Cardiac muscle cell (in vitro differentiated cells and primary cell): ENCODE data around the gene L3MBTL1. TPM values are rescaled to one million over a fixed set of nuclear protein-coding genes. Genes with fewer than 3 reads are reported as not detected.

Experiments used
- DNase-seq, 2 donors: peaks; one replicate each; pipeline versions ENCODE4 v3.0.0 to v3.0.0-alpha.2; 2010 to 2017; ENCODE audit warnings: low read depth in 1 of 2, low spot score in 1 of 2
- H3K27ac ChIP-seq: fragments of 200-600 bp; sonication (generic); 2 replicates; pipeline ENCODE4 v1.5.1; 2016
- H3K27me3 ChIP-seq: fragments of 200-600 bp; sonication (generic); 2 replicates; pipeline ENCODE4 v1.6.0; 2016; ENCODE audit warnings: control low read depth
- H3K36me3 ChIP-seq: fragments of 200-600 bp; sonication (generic); 2 replicates; pipeline ENCODE4 v1.5.1; 2016; ENCODE audit warnings: control low read depth
- H3K4me1 ChIP-seq: fragments of 200-600 bp; sonication (generic); 2 replicates; pipeline ENCODE4 v1.8.1; 2017; ENCODE audit warnings: low read depth, mild to moderate bottlenecking, mixed run types
- H3K4me3 ChIP-seq: fragments of 200-600 bp; sonication (generic); 2 replicates; pipeline ENCODE4 v1.5.1; 2016; ENCODE audit warnings: mild to moderate bottlenecking
- H3K9me3 ChIP-seq: fragments of 200-600 bp; sonication (generic); 2 replicates; pipeline ENCODE4 v1.5.1; 2017; ENCODE audit warnings: low read depth, mild to moderate bottlenecking, control low read depth
- CTCF ChIP-seq: IDR thresholded peaks from 2 replicates; pipeline ENCODE4 v1.5.1; 2012; ENCODE audit warnings: low read depth, mild to moderate bottlenecking, low read length
- polyA plus RNA-seq: library from polyadenylated mRNA; unstranded; fragments of >200 nt; fragmentation: Nextera tagmentation; extraction: Ambion mirVana; gene quantifications from 2 replicates; pipeline ENCODE4 v1.2.1, GENCODE V29; 2016
- total RNA-seq: library from RNA; depleted of rRNA; stranded (reverse); fragments of >200 nt; gene quantifications from 2 replicates; pipeline ENCODE4 v1.2.3, GENCODE V29; 2016

L3MBTL1 gene
- total and polyA plus RNA-seq, 2 experiments from 2014 or later = 17.8 to 115 TPM

DNA sequence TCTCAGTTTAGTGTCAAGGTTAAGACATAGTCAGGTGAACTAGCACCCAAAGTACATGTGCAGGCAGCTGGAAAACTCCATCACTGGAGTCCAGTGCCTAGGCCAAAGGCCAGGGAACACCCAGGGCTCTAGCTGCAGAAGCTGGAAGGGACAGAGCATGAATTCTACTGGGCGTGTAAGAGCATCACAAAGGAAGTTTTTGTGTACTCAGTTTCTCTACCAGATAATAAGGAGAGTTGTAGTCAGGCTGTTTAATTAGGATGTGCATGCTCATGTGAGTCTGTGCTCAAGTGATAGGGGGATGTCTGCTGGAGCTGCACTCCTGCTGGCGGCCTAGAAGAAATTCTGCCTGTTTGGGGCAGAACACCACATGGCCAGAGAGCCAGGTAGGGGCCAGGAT lies 8.1 kb downstream of the L3MBTL1 start:
- Histone ChIP-seq H3K27ac (no peak overlapping the region), H3K27me3 (no peaks in the 10 kb centered on the region), H3K36me3 (no peaks in the 10 kb centered on the region), H3K9me3 (no peaks in the 10 kb centered on the region), H3K4me1 (no peaks in the 10 kb centered on the region), H3K4me3 (peak overlapping the region; percentile 59)
- no peak for TF ChIP-seq CTCF
- DNase-seq = no peak

DNA sequence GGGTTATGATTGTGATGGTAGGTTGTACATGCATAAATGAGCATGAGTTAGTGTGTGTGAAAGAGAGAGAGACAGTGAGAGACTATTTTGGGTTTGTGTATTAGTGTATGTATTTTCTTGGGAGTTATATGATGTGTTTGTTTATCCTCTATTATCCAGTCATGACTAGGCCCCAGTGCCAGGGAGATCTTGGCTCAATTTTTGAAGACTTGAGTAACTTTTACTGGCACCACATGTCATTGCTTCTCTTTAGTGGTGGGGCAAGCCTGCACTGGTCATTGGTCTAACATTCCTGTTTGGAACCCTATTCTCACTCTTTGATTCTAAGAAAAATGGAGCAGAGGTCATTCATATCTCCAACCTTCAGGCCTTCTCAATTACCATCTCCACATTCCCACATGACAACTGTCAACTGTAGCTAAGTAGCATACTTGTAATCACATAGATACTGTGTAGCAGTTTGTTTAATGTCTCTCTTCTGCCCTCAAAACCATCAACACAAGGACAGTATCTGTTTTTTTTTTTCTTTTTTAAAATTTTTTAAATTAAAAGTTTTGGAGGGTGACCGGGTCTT lies 8.8 kb downstream of the L3MBTL1 start:
- no peaks in the 10 kb centered on the region for H3K9me3 ChIP-seq
- H3K27me3 ChIP-seq = no peaks in the 10 kb centered on the region
- H3K36me3 ChIP-seq = no peaks in the 10 kb centered on the region
- no peaks in the 10 kb centered on the region for H3K4me1 ChIP-seq
- no peak overlapping the region for H3K4me3 ChIP-seq
- DNase-seq = no peak
- no peak for TF ChIP-seq CTCF
- H3K27ac ChIP-seq = no peak overlapping the region

- Histone ChIP-seq H3K4me1 (no peaks in the 10 kb centered on the region), H3K27ac (no peak overlapping the region), H3K36me3 (no peaks in the 10 kb centered on the region), H3K4me3 (no peak overlapping the region), H3K9me3 (no peaks in the 10 kb centered on the region), H3K27me3 (no peaks in the 10 kb centered on the region)
- no peak for DNase-seq
- TF ChIP-seq CTCF = no peak
Measured at GRCh38 chr20:43520074-43520630, 12.7 kb downstream of the L3MBTL1 start.

GRCh38 chr20:43525021-43525420 lies 17.5 kb downstream of the L3MBTL1 start:
- Histone ChIP-seq H3K27me3 (no peaks in the 10 kb centered on the region), H3K27ac (no peak overlapping the region), H3K36me3 (no peaks in the 10 kb centered on the region), H3K9me3 (no peaks in the 10 kb centered on the region), H3K4me3 (no peak overlapping the region), H3K4me1 (no peaks in the 10 kb centered on the region)
- no peak for DNase-seq
- TF ChIP-seq CTCF = no peak

- TF ChIP-seq CTCF = no peak
- Histone ChIP-seq H3K27me3 (no peaks in the 10 kb centered on the region), H3K9me3 (no peaks in the 10 kb centered on the region), H3K4me3 (no peak overlapping the region), H3K27ac (no peak overlapping the region), H3K4me1 (no peaks in the 10 kb centered on the region), H3K36me3 (no peaks in the 10 kb centered on the region)
- no peak for DNase-seq
Measured at GRCh38 chr20:43528258-43528875, 20.9 kb downstream of the L3MBTL1 start.
